K562 (cell line): ENCODE data around the gene ZNF598. TPM values are rescaled to one million over a fixed set of nuclear protein-coding genes. Genes with fewer than 3 reads are reported as not detected.

Experiments used
- KLF6 ChIP-seq: fragments of 250-450 bp; sonication (Bioruptor Pico); IDR thresholded peaks from 2 replicates; pipeline ENCODE4 v1.4.0; 2020; ENCODE audit warnings: mild to moderate bottlenecking, moderate library complexity, borderline replicate concordance
- L3MBTL2 ChIP-seq: fragments of 450-650 bp; IDR thresholded peaks from 2 replicates; pipeline ENCODE4 v1.6.1; 2016; ENCODE audit warnings: mild to moderate bottlenecking, moderate library complexity
- MEF2A ChIP-seq: IDR thresholded peaks from 2 replicates; pipeline ENCODE4 v1.6.1; 2011; ENCODE audit warnings: low read depth, mild to moderate bottlenecking, low read length, moderate library complexity; ENCODE audit not compliant: control insufficient read depth
- NONO ChIP-seq, 2 experiments: fragments of 200-400 bp in 1 of 2; fragments of 450-650 bp in 1 of 2; formaldehyde crosslinking in 1 of 2; IDR thresholded peaks; 2 replicates each; pipeline ENCODE4 v1.6.1; 2017; ENCODE audit warnings: low read depth in 2 of 2, mild to moderate bottlenecking in 2 of 2, moderate library complexity in 2 of 2, low read length in 1 of 2
- NR0B1 ChIP-seq: fragments of 450-650 bp; IDR thresholded peaks from one replicate; pipeline ENCODE4 v1.6.1; 2018; ENCODE audit warnings: mild to moderate bottlenecking, moderate library complexity; ENCODE audit not compliant: partially characterized antibody
- SAP30 ChIP-seq: fragments of 200-600 bp; sonication (generic); IDR thresholded peaks from 2 replicates; pipeline ENCODE4 v1.6.1; 2012; ENCODE audit warnings: borderline replicate concordance, low read depth, mild to moderate bottlenecking, moderate library complexity, low read length, control low read depth, inconsistent platforms; ENCODE audit not compliant: insufficient read depth, poor library complexity, severe bottlenecking
- ZNF121 ChIP-seq: sonication (generic); formaldehyde crosslinking; conservative IDR thresholded peaks from 2 replicates; pipeline ENCODE4 v1.8.0; 2022; ENCODE audit warnings: missing genetic modification reagents
- ZNF589 ChIP-seq: fragments of 200-800 bp; sonication (Bioruptor generic); IDR thresholded peaks from 2 replicates; pipeline ENCODE4 v1.6.1; 2016; ENCODE audit warnings: low read depth, missing genetic modification characterization, missing compliant biosample characterization
- ZNF609 ChIP-seq: sonication (generic); formaldehyde crosslinking; IDR thresholded peaks from 2 replicates; pipeline ENCODE4 v1.8.1; 2023; ENCODE audit warnings: missing genetic modification reagents, mild to moderate bottlenecking, borderline replicate concordance
- polyA plus RNA-seq, 8 experiments: library from polyadenylated mRNA; depleted of rRNA in 4 of 8; stranded (reverse) in 5 of 8; unstranded in 3 of 8; fragments of >200 nt; fragmentation: Nextera tagmentation in 2 of 8; fragmentation: Illumina TruSeq in 1 of 8; extraction: Ambion mirVana in 2 of 8; extraction: Trizol in 1 of 8; gene quantifications; 2 replicates each; pipeline versions ENCODE4 v1.2.1 to v1.2.3, GENCODE V29; 2011 to 2014; ENCODE audit warnings: inconsistent platforms in 1 of 8, missing spikeins in 1 of 8
- total RNA-seq, 7 experiments: library from RNA; depleted of rRNA in 6 of 7; stranded (reverse); fragments of >200 nt in 6 of 7; fragmentation: Illumina TruSeq in 2 of 7; extraction: Trizol in 2 of 7; gene quantifications; 2 replicates each; pipeline versions ENCODE4 v1.2.1 to v1.2.3, GENCODE V29; 2011 to 2021; ENCODE audit warnings: low replicate concordance in 1 of 7
- TF ChIP-seq, protein P1 (sequence below): fragments of 250-450 bp; sonication (Bioruptor Pico); IDR thresholded peaks from 2 replicates; pipeline ENCODE4 v1.6.1; 2021; ENCODE audit warnings: mild to moderate bottlenecking
- TF ChIP-seq, protein P2 (sequence below): fragments of 450-650 bp; IDR thresholded peaks from 2 replicates; pipeline ENCODE4 v1.6.1; 2014; ENCODE audit warnings: low read depth, mild to moderate bottlenecking, moderate library complexity, borderline replicate concordance
- TF ChIP-seq, protein P3 (sequence below): sonication (generic); formaldehyde crosslinking; IDR thresholded peaks from 2 replicates; pipeline ENCODE4 v1.4.0; 2020; ENCODE audit warnings: mild to moderate bottlenecking, missing genetic modification reagents

ZNF598 gene
- total and polyA plus RNA-seq, 9 of the 15 experiments (the other 6 are each of a cell fraction or from before 2014, with no cell fraction given): 0.11 to 115 (median 29.6) TPM

GRCh38 chr16:2047330-2048115 is 37.9 kb upstream of the ZNF598 start, which contains the start of the genes NTHL1 and TSC2 (continued):
- TF ChIP-seq, protein P1, sequence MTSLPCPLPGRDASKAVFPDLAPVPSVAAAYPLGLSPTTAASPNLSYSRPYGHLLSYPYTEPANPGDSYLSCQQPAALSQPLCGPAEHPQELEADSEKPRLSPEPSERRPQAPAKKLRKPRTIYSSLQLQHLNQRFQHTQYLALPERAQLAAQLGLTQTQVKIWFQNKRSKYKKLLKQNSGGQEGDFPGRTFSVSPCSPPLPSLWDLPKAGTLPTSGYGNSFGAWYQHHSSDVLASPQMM (CRISPR knock-in tag): no peak
- no peak for TF ChIP-seq ZNF121 (CRISPR knock-in tag)
- TF ChIP-seq, protein P2, sequence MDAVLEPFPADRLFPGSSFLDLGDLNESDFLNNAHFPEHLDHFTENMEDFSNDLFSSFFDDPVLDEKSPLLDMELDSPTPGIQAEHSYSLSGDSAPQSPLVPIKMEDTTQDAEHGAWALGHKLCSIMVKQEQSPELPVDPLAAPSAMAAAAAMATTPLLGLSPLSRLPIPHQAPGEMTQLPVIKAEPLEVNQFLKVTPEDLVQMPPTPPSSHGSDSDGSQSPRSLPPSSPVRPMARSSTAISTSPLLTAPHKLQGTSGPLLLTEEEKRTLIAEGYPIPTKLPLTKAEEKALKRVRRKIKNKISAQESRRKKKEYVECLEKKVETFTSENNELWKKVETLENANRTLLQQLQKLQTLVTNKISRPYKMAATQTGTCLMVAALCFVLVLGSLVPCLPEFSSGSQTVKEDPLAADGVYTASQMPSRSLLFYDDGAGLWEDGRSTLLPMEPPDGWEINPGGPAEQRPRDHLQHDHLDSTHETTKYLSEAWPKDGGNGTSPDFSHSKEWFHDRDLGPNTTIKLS: peak; percentile 94
- no peak for TF ChIP-seq MEF2A
- peak in 1 of 2 experiments; percentile 61; a peak in 1 of 4 replicates for TF ChIP-seq NONO (IDR thresholded peaks at IDR 0.05; ENCODE audit: low read depth in 2 of 2, low read length in 1 of 2)
- TF ChIP-seq ZNF609: no peak
- TF ChIP-seq SAP30: peak; percentile 35
- TF ChIP-seq KLF6 (CRISPR knock-in tag): peak; percentile 57; the same call in 1 of the 2 replicates
- TF ChIP-seq L3MBTL2: peak; percentile 86
- TF ChIP-seq, protein P3, sequence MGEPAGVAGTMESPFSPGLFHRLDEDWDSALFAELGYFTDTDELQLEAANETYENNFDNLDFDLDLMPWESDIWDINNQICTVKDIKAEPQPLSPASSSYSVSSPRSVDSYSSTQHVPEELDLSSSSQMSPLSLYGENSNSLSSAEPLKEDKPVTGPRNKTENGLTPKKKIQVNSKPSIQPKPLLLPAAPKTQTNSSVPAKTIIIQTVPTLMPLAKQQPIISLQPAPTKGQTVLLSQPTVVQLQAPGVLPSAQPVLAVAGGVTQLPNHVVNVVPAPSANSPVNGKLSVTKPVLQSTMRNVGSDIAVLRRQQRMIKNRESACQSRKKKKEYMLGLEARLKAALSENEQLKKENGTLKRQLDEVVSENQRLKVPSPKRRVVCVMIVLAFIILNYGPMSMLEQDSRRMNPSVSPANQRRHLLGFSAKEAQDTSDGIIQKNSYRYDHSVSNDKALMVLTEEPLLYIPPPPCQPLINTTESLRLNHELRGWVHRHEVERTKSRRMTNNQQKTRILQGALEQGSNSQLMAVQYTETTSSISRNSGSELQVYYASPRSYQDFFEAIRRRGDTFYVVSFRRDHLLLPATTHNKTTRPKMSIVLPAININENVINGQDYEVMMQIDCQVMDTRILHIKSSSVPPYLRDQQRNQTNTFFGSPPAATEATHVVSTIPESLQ (CRISPR knock-in tag): no peak
- no peak for TF ChIP-seq NR0B1
- TF ChIP-seq ZNF589: peak; percentile 78; the same call in 1 of the 2 replicates
